SU-DHL-6 (cell line): ENCODE measurements around the gene CAPN15.

Source experiments
- H2AFZ ChIP-seq: fragments of 200-600 bp; sonication (generic); 2 replicates; pipeline ENCODE4 v1.6.1; 2014; ENCODE audit warnings: low read depth, mild to moderate bottlenecking, moderate library complexity, mixed read lengths, antibody characterized with exemption, low read length; ENCODE audit not compliant: severe bottlenecking
- H3F3A ChIP-seq: fragments of 200-600 bp; shearing (Covaris generic); 2 replicates; pipeline ENCODE4 v1.6.0; 2016; ENCODE audit warnings: antibody characterized with exemption, mild to moderate bottlenecking; ENCODE audit not compliant: insufficient read depth
- H3K27ac ChIP-seq: fragments of 200-600 bp; sonication (generic); 2 replicates; pipeline ENCODE4 v1.5.1; 2016; ENCODE audit warnings: low read depth, mild to moderate bottlenecking, low read length, moderate library complexity, mixed read lengths
- H3K27me3 ChIP-seq: fragments of 200-600 bp; sonication (generic), shearing (Covaris generic); 2 replicates; pipeline ENCODE4 v1.6.0; 2014; ENCODE audit warnings: mild to moderate bottlenecking, low read length
- H3K36me3 ChIP-seq: fragments of 200-600 bp; sonication (generic); 2 replicates; pipeline ENCODE4 v1.6.1; 2014; ENCODE audit warnings: mild to moderate bottlenecking, low read length, mixed read lengths
- H3K4me2 ChIP-seq: fragments of 300-600, 200-600 bp; shearing (Covaris generic), sonication (generic); 2 replicates; pipeline ENCODE4 v1.6.0; 2014; ENCODE audit warnings: low read length, low read depth, mild to moderate bottlenecking; ENCODE audit not compliant: poor library complexity, severe bottlenecking
- H3K4me3 ChIP-seq: fragments of 200-600 bp; sonication (generic); 2 replicates; pipeline ENCODE4 v1.5.1; 2014; ENCODE audit warnings: antibody characterized with exemption, low read length, mild to moderate bottlenecking, mixed read lengths; ENCODE audit not compliant: insufficient read depth, poor library complexity, severe bottlenecking
- H3K79me2 ChIP-seq: fragments of 200-600 bp; sonication (generic); 2 replicates; pipeline ENCODE4 v1.6.1; 2014; ENCODE audit warnings: mild to moderate bottlenecking, low read length, moderate library complexity; ENCODE audit not compliant: insufficient read depth
- H3K9ac ChIP-seq: fragments of 200-600 bp; sonication (generic); 2 replicates; pipeline ENCODE4 v1.7.0; 2014; ENCODE audit warnings: mild to moderate bottlenecking, low read length
- H3K9me2 ChIP-seq: fragments of 200-600 bp; sonication (generic); replicated peaks from 2 replicates; pipeline ENCODE4 v1.6.1; 2014; ENCODE audit warnings: low read length; ENCODE audit not compliant: insufficient read depth
- H3K9me3 ChIP-seq: fragments of 200-600 bp; sonication (generic); 2 replicates; pipeline ENCODE4 v1.6.1; 2014; ENCODE audit warnings: low read length, mixed read lengths; ENCODE audit not compliant: insufficient read depth
- H4K20me1 ChIP-seq: fragments of 200-600 bp; sonication (generic); 2 replicates; pipeline ENCODE4 v1.6.1; 2014; ENCODE audit warnings: low read depth, mild to moderate bottlenecking, antibody characterized with exemption, low read length, moderate library complexity, mixed read lengths
- EZH2phosphoT487 ChIP-seq: fragments of 200-600 bp; sonication (generic), shearing (Covaris generic); conservative IDR thresholded peaks from 2 replicates; pipeline ENCODE4 v1.6.1; 2018; ENCODE audit warnings: mild to moderate bottlenecking, antibody characterized with exemption, low read length, moderate library complexity, mixed read lengths
- TF ChIP-seq, protein P1 (sequence below): fragments of 200-600 bp; sonication (generic); IDR thresholded peaks from one replicate; pipeline ENCODE4 v1.5.1; 2017; ENCODE audit warnings: antibody characterized with exemption, mild to moderate bottlenecking, low read length, moderate library complexity; ENCODE audit not compliant: insufficient read depth, poor library complexity, severe bottlenecking

The CAPN15 gene

DNA sequence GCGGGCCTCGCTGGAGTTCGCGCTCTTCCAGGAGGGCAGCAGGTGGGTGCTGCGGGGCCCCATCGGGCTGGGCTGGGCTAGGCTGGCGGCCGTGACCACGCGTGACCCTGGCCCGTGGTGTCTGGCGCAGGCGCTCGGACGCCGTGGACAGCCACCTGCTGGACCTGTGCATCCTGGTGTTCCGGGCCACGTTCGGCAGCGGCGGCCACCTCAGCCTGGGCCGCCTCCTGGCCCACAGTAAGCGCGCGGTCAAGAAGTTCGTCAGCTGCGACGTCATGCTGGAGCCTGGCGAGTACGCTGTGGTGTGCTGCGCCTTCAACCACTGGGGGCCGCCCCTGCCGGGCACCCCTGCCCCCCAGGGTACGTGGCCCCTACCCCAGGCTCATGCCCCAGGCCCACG, 24.7 kb downstream of the CAPN15 start:
- H3K79me2 ChIP-seq = no peaks in the 10 kb centered on the region
- no peak overlapping the region for H3K27ac ChIP-seq
- H3K4me2 ChIP-seq = no peak overlapping the region
- H4K20me1 ChIP-seq = no peaks in the 10 kb centered on the region
- no peaks in the 10 kb centered on the region for H3K9me3 ChIP-seq
- H3K4me3 ChIP-seq = no peak overlapping the region
- TF ChIP-seq EZH2phosphoT487 = no peak
- TF ChIP-seq, protein P1, sequence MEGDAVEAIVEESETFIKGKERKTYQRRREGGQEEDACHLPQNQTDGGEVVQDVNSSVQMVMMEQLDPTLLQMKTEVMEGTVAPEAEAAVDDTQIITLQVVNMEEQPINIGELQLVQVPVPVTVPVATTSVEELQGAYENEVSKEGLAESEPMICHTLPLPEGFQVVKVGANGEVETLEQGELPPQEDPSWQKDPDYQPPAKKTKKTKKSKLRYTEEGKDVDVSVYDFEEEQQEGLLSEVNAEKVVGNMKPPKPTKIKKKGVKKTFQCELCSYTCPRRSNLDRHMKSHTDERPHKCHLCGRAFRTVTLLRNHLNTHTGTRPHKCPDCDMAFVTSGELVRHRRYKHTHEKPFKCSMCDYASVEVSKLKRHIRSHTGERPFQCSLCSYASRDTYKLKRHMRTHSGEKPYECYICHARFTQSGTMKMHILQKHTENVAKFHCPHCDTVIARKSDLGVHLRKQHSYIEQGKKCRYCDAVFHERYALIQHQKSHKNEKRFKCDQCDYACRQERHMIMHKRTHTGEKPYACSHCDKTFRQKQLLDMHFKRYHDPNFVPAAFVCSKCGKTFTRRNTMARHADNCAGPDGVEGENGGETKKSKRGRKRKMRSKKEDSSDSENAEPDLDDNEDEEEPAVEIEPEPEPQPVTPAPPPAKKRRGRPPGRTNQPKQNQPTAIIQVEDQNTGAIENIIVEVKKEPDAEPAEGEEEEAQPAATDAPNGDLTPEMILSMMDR = no peak
- no peaks in the 10 kb centered on the region for H3F3A ChIP-seq
- H3K36me3 ChIP-seq = no peaks in the 10 kb centered on the region
- H3K27me3 ChIP-seq = no peaks in the 10 kb centered on the region
- H2AFZ ChIP-seq = no peak overlapping the region
- no peaks in the 10 kb centered on the region for H3K9me2 ChIP-seq
- H3K9ac ChIP-seq = no peak overlapping the region

DNA sequence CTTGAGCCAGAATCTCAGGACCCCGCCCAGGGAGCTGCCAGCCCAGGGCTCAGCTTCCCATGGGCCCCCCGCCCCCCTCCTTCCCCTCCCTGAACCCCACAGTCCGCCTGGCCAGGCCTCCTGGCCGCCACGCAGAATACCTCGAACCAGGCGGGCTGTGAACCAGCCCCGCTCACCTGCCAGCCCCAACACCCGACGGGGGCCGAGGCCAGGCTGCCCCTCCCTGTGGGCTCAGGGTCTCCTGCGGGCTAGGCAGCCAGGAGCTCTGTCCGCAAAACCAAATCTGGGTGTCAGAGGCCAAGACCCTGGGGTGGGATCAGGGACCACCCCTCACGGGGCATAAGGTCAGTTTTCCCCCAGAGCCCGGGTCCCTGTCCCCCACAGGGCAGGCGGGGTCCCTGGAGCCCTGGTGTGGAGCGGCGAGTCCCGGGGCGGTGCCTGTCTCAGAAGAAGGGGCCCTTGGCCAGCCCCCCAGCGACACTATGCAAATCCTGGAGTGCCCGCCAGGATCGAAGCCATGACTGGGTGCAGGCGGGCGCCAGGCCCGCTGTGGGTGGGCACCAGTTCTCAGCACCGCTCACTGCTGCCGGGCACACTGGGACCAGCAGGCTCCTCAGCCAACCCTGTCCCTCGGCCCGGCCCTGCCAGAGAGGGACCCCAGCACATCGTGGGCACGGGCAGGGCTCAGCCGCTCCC, 26.2 kb downstream of the CAPN15 start:
- no peaks in the 10 kb centered on the region for H3K79me2 ChIP-seq
- H4K20me1 ChIP-seq = no peaks in the 10 kb centered on the region
- H3K9me3 ChIP-seq = no peaks in the 10 kb centered on the region
- no peak overlapping the region for H2AFZ ChIP-seq
- H3K4me2 ChIP-seq = no peak overlapping the region
- no peaks in the 10 kb centered on the region for H3K36me3 ChIP-seq
- TF ChIP-seq EZH2phosphoT487 = no peak
- TF ChIP-seq, protein P1 = no peak
- no peaks in the 10 kb centered on the region for H3F3A ChIP-seq
- no peak overlapping the region for H3K27ac ChIP-seq
- no peak overlapping the region for H3K9ac ChIP-seq
- no peaks in the 10 kb centered on the region for H3K27me3 ChIP-seq
- no peak overlapping the region for H3K4me3 ChIP-seq
- H3K9me2 ChIP-seq = no peaks in the 10 kb centered on the region

DNA sequence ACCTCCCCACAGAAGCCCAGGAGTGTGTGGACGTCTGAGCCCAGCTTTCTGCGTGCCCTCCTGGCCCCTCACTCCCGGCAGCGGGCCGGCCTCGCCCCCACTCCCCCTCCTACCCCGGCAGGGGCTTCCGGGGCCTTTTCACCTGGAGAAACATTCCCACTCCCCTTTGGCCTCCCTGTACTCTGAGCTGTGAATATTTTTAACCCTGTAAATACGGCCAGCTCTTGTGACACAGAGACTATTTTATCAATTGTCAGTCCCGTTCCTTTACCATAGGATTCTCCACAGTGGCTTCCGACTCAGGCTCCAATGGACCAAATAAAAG, 26.7 kb downstream of the CAPN15 start:
- H3K4me3 ChIP-seq = no peak overlapping the region
- no peaks in the 10 kb centered on the region for H3K9me2 ChIP-seq
- no peaks in the 10 kb centered on the region for H3K27me3 ChIP-seq
- no peak for TF ChIP-seq EZH2phosphoT487
- TF ChIP-seq, protein P1 = no peak
- no peaks in the 10 kb centered on the region for H3K9me3 ChIP-seq
- no peaks in the 10 kb centered on the region for H3F3A ChIP-seq
- H3K36me3 ChIP-seq = no peaks in the 10 kb centered on the region
- H4K20me1 ChIP-seq = no peaks in the 10 kb centered on the region
- H3K4me2 ChIP-seq = no peak overlapping the region
- no peak overlapping the region for H3K27ac ChIP-seq
- H3K79me2 ChIP-seq = no peaks in the 10 kb centered on the region
- no peak overlapping the region for H2AFZ ChIP-seq
- no peak overlapping the region for H3K9ac ChIP-seq
